HG03175 (cell line): Measurements from ENCODE around the gene FAM135A.
A peak's percentile ranks its signal among the peaks of the same experiment; 100 is the strongest.
"Not testable (repeated sequence)": the region's sequence is repeated elsewhere in the genome, so short reads cannot be mapped to it uniquely, and the experiment has no call there.

Experiments
- ATAC-seq: cut with Tn5 transposase; IDR thresholded peaks from one replicate; pipeline ENCODE4 v1.9.1; 2021; ENCODE audit warnings: mild to moderate bottlenecking, moderate library complexity; ENCODE audit not compliant: unreplicated experiment

Gene FAM135A

DNA sequence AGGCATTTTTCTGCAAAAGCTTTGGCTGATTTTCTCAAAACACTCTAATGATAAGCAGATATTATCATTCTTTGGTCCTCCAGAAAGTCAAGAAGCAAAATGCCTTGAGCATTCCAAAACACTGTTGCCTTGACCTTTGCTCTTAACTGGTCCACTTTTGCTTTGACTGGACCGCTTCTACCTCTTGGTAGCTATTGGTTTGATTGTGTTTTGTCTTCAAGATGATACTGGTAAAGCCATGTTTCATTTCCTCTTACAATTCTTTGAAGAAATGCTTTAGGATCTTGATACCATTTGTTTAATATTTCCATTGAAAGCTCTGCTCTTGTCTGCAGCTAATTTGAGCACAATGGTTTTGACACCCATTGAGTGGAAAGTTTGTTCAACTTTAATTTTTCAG is 117.8 kb downstream of the FAM135A start:
- no peak for ATAC-seq

DNA sequence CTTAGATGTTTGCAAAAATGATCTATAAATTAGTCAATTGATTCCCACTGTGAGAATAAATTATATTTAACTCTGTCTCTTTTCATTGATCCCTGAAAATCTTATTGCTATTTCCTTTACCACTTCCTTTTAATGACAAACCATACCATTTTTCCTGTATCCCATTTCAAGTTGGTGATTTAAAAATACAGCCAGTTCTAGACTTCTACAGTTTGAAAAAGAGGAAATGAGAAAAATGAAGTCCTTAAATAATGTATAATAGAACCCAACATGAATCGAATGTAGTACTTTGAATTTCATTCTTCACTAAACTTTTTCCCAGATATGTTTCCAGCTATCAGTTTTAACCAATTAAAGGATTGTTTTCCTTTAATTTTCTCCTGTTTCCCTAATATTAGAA is 124.0 kb downstream of the FAM135A start:
- no peak for ATAC-seq

DNA sequence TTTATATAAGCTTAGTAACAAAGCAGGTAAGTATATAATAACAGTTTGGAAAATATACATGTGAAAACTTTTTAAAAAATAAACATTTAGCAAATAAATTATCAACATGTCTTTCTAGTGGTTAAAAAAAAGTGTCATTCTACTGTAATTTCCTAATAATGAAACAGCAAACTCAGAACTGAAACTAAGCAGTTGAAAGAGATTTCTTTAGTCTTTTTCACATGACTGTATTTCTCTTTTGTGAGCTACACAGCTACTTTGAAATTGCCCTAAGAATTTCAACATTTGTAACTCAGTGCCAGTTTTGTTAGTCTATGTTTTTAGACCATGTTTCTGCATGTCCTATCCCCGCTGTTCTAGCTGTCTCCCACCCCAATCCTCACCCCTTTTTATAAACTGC is 125.1 kb downstream of the FAM135A start:
- ATAC-seq: peak; percentile 77

DNA sequence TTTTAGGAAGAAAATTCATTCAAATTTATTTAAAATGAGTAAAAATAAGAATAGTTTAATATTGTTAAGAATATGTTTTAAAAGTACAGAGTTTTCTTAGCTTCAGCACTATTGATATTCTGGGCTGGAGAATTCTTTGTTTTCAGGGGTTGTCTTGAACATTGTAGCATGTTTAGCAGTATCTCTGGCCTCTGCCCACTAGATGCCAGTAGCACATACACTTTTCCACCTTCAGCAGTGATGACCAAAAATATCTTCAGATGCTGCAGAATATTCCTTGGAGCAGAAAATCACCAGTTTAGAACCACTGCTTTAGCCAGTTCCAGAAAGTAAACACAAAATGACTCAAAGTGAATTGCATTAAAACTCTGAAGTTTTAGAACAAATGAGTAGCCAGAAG is 134.0 kb downstream of the FAM135A start:
- ATAC-seq: no peak

DNA sequence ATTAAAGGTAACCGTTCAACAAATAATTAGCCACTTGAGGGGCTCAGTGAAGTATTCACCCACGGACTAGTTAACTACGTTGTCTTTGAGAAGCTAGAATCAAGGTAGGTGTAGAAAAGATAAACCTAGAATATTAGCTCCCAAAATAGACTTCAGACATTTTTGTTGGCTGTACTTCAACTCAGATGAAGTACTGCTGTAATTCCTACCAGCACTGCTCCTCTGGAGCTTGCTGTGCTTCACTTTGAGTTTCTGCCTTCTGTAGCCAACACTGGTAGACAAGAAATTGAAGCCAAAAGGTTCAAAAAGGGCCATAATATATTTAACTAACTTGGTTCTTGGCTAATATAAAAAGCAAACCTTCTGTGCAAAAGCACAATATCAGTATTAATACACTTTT is 134.6 kb downstream of the FAM135A start:
- no peak for ATAC-seq

DNA sequence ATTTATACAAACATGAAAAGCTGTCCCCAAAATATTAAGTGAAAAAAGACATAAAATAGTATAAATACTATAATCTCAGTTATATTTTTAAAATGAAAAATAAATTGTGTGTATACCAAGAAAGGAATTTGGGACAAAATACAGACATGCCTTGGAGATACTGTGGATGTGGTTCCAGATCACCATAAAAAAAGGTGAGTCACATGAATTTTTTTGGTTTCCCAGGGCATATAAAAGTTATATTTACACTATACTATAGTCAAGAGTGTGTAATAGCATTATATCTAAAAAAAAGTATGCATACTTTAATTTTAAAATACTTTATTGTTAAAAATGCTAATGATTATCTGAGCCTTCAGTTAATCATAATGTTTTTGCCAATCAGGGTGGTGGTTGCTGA is 136.0 kb downstream of the FAM135A start:
- ATAC-seq: no peak

DNA sequence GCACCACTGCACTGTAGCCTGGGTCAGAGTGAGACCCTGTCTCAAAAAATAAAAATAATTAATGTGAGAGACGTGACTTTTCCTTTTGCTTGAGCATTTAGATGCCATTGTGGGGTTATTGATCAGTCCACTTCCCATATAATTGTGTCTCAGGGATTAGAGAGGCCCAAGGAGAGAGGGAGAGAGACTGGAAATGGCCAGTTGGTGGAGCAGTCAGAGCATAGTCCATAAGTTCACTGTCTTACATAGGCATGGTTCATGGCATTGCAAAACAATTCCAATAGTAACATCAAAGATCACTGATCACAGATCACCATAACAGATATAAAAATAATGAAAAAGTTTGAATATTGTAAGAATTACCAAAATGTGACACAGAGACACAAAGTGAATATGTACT is 138.3 kb downstream of the FAM135A start:
- ATAC-seq: no peak

DNA sequence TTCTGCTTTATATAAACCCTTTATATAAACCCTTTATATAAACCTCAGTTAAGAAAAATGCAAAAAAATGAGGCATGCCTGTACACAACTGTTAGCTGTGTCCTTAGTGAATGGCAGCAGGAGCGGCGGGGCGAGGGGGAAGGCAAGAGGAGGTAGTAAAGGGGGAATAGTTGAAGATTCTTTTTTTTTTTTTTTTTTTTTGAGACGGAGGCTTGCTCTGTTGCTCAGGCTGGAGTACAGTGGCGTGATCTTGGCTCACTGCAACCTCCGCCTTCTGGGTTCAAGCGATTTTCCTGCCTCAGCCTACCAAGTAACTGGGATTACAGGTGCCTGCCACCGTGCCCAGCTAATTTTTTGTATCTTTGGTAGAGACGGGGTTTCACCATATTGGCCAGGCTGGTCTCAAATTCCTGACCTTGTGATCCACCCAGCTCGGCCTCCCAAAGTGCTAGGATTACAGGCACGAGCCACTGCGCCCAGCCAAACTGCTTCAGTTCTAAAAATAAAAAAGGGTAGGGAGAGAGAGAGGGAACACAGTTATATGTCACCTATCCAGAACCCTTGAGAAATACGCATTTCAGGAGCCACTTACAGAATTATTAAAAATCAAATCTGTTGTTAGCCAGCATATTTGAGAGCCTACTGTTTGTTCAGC is 139.1 kb downstream of the FAM135A start:
- ATAC-seq: not testable (repeated sequence)

DNA sequence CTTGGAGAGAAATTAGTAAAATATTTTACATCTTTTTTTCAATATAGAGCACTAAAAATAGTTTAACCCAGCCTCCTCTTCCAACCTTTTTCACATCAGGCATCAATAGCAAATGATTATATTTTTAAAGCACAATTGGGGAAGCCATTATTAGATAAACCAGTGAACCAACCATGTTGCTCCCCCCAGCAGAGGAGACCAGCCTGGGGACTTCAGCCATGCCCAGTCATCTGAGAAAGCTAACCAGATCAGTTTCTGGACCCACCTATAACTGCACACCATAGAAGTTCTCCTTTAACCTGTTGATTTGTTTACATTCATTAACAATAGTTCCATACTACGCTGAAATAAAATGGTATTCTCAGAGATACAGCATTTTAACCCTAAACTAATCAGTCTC is 139.7 kb downstream of the FAM135A start:
- no peak for ATAC-seq

DNA sequence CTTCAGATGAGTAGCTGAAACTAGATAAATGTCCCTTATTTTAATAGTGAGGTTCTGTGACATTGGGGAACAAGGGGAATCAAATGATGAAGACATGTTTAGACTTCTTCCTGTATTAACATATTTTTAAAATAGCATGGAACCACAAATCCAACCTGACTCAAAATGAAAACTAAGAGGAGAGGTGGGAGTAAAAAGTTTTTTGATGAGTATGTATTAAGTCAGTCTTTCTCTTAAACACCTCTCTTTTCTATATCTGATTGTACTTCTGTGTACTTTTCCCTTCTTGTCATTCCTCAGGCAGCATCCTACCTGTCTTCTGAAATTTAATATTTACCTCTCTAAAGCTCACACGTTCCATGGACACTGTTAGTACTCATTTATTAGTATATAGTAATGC is 144.7 kb downstream of the FAM135A start:
- ATAC-seq: no peak

DNA sequence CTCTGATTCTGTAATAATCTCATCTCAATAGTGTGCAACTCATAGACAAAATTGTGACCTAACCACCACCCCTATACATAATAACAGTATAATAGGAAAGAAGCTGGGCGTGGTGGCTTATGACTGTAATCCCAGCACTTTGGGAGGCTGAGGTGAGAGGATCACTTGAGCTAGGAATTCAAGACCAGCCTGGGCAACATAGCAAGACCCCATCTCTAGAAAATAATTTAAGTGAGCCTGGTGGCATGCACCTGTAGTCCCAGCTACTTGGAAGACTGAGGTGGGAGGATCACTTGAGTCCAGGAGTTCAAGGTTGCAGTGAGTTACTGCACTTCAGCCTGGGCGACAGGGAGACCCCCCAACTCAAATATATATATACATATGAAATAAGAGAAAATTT is 149.1 kb downstream of the FAM135A start:
- not testable (repeated sequence) for ATAC-seq

DNA sequence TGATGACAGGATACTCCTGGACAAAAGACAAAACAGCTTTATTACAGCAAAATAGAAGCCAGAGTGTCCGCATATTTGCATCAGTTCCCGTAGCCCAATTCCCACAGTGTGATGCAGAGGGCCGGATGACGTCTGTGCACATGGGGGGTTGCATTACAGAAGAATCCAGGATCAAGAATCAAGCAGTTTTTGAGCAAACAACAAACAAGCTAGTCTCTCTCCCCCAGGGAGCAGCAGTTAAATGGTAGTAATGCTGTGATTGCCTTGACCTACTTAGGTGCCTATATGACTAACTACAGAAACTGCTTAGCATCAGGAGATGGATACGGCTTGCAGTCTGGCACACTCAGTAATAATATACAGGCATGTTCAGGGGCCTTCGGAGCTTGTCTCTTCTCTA is 150.2 kb downstream of the FAM135A start:
- no peak for ATAC-seq

DNA sequence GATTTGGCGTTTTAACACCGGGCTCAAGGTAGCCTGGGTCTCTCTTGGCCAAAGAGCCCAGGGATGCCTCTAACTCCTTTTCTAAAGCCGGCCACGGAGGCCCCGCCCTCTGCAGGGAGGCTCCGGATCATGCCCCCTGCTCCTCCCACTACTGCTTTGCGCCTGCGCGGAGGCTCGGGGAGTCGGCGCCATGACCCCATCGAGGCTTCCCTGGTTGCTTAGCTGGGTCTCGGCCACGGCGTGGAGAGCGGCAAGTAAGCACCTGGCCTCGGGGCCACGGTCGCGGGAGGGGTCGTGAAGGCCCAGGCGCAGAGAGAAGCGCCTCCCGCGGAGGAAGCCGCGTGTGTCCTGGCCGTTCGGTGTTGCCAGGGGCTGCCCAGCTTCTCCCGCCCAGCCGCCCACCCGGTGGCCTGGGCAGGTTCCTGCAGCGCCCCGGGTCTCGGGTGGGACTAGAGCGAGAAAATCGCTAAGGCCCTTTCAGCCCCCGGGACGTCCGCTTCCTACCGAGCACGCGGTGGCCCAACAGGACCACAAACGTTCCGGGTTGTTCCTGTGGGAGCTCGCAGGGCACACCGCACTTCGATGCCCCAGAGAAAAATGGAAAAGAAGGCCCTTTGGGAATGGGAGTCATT is 153.6 kb downstream of the FAM135A start, which contains the start of gene SDHAF4:
TSS of gene SDHAF4 (plus strand) at position 180 of the 632 bp plus-strand sequence. CDS start at position 191, 11 bp downstream.
- peak; percentile 99 for ATAC-seq

DNA sequence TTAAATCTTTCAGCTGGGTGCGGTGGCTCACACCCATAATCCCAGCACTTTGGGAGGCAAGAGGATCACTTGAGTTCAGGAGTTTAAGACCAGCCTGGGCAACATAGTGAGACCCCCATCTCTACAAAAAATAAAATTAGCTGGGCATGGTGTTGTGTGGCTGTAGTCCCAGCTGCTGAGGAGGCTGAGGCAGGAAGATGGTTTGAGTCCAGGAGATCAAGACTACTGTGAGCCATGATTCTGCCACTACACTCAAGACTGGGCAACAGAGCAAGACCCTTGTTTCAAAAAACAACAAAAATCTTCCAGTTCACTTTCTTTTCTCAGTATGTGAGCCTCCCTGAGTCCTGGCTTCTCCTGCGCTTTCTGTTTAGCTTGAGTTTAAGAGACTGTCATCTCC is 161.3 kb downstream of the FAM135A start:
- no peak for ATAC-seq

DNA sequence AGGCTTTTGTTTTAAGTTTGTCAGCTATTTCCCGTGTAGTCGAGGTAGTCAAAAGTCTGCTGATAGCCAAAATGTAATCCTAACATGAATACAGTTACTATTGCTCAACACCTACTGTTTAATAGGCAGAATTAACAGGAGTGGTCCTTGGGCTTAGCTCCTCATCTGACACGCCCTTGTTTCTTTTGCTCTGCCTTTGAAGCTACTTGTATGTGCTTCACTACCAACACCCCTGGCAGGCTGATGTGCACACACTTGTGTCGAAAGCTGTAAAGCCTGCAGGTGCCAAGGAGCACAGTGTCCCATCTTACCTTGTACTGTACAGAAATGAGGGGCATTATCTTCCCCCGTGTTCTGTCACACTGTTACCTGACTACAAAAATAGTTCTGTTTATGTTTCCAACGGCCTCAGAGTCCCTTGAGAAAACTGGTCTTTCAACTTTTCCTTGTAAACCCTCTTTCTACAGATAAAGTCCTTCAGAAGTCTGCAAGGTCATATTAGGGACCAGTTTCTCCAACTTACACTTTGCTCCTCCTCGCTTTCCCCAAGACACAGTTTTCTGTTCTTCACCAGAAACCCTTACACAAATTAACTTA is 162.7 kb downstream of the FAM135A start:
- ATAC-seq: no peak

DNA sequence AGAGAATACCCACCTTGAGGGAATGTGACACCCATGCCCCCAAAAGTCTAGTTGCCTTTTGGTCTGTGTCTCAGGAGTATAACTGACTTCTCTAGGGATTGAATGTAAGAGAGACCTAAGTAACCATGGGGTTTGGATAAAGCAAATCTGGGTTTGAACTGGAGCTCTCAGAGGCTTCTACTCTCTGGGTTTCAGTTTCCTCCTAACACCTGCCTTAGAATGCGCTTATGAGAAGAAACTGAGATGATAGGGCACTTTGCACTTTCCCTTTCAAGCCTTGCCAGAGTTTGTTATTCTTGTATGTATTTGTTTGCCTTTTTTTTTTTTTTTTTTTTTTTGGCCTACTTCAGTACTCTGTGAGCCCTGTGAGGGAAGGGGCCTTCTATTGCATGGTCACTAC is 172.8 kb downstream of the FAM135A start:
- ATAC-seq: peak; percentile 95

DNA sequence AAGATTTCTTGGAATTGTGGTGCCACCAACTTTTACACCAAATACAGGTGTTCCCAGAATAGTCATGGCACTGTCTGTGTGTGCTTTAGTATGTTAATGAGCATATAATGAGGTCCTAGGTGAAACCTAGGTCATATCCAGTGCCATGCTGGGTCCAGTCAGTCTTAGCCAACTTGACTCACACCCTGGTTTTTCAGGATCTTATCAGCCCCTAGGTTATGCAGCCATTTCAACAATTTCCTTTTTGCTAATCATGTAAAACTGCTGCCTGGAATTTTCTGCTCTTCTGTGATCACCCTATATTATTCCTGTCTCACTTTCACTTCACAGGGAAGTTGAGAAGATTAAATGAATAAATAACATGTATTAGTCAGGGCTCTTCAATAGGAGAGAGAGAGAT is 177.1 kb downstream of the FAM135A start:
- no peak for ATAC-seq

DNA sequence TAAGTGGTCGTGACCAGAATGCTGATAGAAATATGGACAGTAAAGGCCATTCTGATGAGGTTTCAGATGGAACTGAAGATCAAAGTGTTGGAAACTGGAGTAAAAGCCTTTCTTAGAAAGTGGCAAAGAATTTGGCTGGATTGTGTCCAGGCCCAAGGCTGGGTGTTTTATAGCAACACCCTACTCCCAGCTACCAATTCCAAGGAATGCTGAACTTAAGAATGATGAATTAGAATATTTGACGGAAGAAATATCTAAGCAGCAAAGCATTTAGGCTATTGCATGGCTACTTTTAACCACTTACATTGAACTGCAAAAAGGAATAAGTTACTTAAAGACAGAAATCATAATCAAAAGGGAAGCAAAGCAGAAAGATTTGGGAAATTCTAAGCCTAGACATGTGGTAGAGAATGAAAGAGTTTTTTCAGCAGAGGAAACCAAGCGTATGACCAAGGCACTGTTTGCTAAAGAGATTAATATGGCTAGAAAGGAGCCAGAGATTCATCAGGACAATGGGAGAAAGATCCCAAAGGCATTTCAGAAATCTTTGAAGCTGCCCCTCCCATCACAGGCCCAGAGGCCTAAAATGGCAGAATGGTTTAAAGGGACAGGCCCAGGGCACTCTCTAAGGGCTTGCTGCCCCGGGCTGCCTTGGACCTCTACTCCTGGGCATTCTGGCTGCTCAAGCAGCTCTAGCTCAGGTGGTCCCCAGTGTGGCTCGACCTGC is 179.2 kb downstream of the FAM135A start:
- no peak for ATAC-seq

DNA sequence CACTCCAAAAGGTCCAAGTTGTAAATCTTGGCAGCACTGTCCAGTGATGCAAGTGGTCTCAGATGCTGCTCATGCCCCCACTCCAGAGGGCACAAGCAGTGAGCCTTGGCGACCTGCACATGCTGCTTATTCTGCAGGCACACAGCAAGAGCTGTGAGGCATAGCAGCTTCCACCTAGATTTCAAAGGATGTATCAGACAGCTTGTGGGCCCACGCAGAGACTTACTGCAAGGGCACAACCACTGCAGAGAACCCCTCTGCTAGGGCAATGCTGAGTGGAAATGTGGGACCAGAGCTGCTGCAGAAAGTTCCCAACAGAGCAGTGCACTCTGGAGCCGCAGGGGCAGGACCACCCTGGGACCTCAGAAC is 179.8 kb downstream of the FAM135A start:
- no peak for ATAC-seq

DNA sequence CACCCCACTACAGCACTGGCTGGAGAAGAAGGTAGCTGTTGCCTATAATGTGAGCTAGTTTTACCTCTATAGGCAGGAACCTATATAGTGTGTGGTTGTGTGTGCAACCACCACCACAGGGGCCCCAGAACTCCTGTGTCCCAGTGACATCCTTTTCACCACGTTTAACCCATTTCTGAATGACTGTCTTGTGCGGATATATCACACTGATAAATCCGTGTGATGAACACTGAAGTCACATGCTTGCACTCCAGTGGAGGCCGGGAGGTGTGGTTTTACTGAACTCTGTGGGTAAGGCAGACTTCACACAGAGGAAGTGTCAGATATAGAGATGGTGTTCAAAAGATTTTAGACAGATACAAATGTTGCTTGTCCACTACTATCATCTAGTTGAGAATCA is 185.9 kb downstream of the FAM135A start:
- ATAC-seq: no peak

DNA sequence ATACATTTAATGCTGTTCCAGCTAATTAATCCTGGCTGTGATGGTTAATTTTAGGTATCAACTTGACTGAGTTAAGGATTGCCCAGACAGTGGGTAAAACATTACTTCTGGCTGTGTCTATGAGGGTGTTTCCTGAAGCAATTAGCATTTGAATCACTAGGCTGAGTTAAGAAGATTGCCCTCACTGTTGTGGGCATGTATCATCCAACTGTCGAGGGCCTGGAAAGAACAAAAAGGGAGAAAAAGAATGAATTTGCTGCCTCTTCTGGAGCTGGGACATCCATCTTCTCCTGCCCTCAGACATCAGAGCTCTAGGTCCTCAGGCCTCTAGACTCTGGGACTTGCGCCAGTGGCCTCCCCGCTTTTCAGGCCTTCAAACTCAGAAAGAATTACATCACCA is 187.7 kb downstream of the FAM135A start:
- ATAC-seq: no peak

DNA sequence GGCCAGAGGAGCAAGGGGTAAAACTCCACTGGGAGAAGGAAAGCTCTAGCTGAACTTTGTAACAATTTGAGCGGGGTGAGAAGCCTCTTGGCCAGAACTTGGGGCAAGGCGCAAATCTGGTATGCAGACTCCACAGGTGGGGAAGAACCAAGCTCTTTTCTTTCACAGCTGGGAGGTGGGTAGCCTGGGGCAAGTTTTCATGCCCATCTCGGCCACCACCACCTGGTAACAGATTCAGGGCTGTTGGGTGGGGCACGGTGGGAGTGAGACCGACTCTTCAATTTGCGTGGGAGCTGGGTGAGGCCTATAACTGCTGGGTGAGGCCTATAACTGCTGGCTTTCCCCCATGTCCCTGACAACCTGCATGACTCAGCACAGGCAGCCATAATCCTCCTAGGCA is 190.9 kb downstream of the FAM135A start:
- no peak for ATAC-seq
